Epidermal melanocyte (primary cell): ENCODE measurements around the gene COL17A1.

Experiments used
- DNase-seq: peaks from one replicate; pipeline ENCODE4 v3.0.0; 2011; ENCODE audit warnings: low spot score; ENCODE audit not compliant: insufficient read length

The COL17A1 gene

GRCh38 chr10:104098358-104098925 is 12.8 kb upstream of the COL17A1 start:
- DNase-seq = no peak

GRCh38 chr10:104096692-104097091 is 11.0 kb upstream of the COL17A1 start:
- DNase-seq = no peak

GRCh38 chr10:104092749-104093148 is 7.1 kb upstream of the COL17A1 start:
- no peak for DNase-seq

- DNase-seq = no peak
Measured at GRCh38 chr10:104090611-104091010, 4.9 kb upstream of the COL17A1 start.

GRCh38 chr10:104089621-104090020 is 3.9 kb upstream of the COL17A1 start:
- DNase-seq = no peak

GRCh38 chr10:104088239-104088638 is 2.6 kb upstream of the COL17A1 start:
- no peak for DNase-seq

GRCh38 chr10:104084482-104085142 is 1.1 kb downstream of the COL17A1 start:
- no peak for DNase-seq

GRCh38 chr10:104081998-104082397 is 3.7 kb downstream of the COL17A1 start:
- DNase-seq = no peak

GRCh38 chr10:104080762-104081161 is 4.9 kb downstream of the COL17A1 start:
- no peak for DNase-seq

GRCh38 chr10:104077663-104078151 is 8.0 kb downstream of the COL17A1 start:
- no peak for DNase-seq

GRCh38 chr10:104077247-104077646 is 8.4 kb downstream of the COL17A1 start:
- no peak for DNase-seq

- peak; percentile 30 for DNase-seq
Measured at GRCh38 chr10:104076743-104077160, 8.9 kb downstream of the COL17A1 start.

- no peak for DNase-seq
Measured at GRCh38 chr10:104074505-104074904, 11.2 kb downstream of the COL17A1 start.

- no peak for DNase-seq
Measured at GRCh38 chr10:104072786-104073185, 12.9 kb downstream of the COL17A1 start.

GRCh38 chr10:104069613-104070012 is 16.1 kb downstream of the COL17A1 start:
- no peak for DNase-seq

GRCh38 chr10:104067525-104067924 is 18.2 kb downstream of the COL17A1 start:
- no peak for DNase-seq

- DNase-seq = no peak
Measured at GRCh38 chr10:104066945-104067344, 18.7 kb downstream of the COL17A1 start.

- no peak for DNase-seq
Measured at GRCh38 chr10:104065748-104066147, 19.9 kb downstream of the COL17A1 start.

GRCh38 chr10:104061196-104061595 is 24.5 kb downstream of the COL17A1 start:
- DNase-seq = no peak

- DNase-seq = no peak
Measured at GRCh38 chr10:104059364-104059763, 26.3 kb downstream of the COL17A1 start.

GRCh38 chr10:104057717-104058116 is 28.0 kb downstream of the COL17A1 start:
- DNase-seq = no peak

- DNase-seq = no peak
Measured at GRCh38 chr10:104056619-104057273, 28.9 kb downstream of the COL17A1 start.

GRCh38 chr10:104054430-104054829 is 31.2 kb downstream of the COL17A1 start:
- DNase-seq = no peak
